GM21367 (cell line): Measurements from ENCODE around the gene VWCE.
"Not testable (repeated sequence)": the region's sequence is repeated elsewhere in the genome, so short reads cannot be mapped to it uniquely, and the experiment has no call there.

Experiments used
- ATAC-seq: cut with Tn5 transposase; IDR thresholded peaks from one replicate; pipeline ENCODE4 v1.9.1; 2021; ENCODE audit not compliant: unreplicated experiment

Gene VWCE

DNA sequence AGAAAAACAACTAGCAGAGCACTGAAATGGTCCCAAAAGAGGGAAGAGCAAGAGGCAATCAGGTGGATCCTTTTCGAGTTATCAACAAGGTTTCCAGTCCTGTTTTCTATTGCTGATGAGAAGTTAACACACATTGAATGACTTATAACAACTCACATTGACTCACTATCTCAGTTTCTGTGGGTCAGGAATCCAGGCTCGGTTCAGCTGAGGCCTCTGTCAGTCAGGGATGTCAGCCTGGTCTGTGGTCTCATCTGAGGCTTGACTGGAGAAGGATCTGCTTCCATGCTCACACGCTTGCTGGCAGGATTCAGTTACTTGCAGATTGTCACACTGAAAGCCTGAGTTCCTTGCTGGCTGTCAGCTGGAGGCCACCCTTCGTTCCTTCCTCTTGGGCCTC, 76.8 kb downstream of the VWCE start:
- not testable (repeated sequence) for ATAC-seq

DNA sequence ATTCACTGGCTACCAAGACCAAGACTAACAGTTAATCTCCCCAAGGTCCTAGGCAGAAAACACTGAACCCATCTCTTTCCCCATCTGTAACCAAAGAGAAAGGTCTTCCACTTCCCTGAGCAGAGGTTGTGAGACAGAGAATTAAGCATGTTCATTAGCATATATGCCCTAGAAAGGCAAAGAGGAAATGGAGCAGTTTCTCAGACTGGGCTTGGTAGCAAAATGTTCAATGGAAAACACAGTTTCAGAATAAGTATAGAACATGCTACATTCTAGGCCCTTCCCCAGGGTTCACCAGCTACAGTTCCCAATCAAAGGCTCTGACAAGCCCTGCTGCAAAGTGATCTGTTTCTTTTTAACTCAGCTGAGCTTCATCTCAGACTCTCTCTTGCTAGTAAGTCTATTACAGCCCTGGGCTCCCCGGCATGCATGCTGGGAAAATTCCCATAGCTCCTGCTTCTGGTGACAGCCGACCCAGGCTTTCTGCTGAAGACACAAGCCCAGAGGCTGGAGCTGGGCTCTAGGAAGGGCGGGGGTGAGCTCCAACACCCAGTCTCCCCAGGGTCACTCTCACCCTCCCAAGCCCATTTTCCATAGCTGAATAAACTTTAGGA, 81.3 kb downstream of the VWCE start:
- ATAC-seq, result not testable (repeated sequence)

DNA sequence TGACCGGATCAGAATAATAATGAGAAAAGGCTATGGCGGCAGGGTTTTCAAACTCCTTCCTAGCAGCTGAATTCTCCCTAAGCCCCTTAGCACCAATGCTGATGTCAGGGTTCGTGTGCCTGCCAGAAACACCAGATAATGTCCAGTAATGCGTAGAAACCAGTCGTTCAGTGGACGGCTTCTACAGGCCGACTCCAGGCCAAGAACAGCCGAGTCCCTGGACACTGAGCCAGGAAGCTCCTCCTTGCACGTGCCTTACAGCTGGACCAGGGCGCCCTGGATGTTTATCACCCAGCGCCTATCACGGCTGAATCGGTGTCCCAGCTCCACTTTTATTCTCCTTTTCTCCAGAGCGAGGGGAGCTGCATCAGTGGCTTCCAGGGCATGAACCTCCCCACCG, 82.9 kb downstream of the VWCE start:
- not testable (repeated sequence) for ATAC-seq

DNA sequence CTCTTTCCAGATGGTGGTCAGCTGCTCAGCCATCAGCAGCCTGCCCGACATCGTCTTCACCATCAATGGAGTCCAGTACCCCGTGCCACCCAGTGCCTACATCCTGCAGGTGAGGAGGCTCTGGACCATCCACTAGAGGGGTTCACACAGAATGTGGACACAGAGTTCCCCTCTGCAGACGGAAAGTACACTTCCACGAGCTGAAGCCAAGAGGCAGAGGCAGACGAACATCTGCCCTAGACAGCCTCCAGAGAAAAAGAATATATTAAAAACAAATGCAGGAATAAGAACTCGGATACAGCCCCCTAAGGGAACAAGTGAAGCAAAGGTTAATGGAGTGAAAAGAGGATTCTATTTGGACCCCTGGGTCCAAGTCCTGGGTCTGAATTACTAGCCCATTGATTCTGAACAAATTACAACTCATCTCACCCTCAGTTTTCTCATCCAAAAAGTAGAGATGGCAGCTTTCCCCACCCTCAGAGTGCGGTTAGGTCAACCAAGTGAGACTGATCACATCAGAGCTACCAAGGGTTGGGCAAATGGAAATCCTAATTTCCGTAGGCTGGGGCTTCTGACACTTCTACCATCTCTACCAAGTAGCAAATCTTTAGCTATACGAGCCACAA, 83.7 kb downstream of the VWCE start:
- not testable (repeated sequence) for ATAC-seq

DNA sequence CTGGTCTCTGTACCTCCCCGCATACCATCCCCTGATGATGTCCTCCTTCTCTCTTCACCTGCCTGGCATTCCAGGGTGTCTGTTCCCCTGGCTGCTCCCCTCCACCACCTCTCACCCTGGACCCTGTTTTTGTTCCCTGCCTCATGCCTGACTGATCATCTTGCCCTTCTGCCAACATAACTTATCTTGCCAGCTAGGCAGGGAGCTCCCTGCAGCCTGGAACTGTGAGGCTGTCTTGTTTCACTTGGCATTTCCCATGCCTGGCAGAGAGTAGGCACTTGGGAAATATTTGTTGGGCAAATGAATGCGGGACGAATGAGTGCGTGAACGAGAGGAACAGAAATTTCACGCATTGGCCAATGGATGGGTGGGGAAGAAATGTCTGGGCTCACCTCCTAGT, 84.5 kb downstream of the VWCE start:
- ATAC-seq, result not testable (repeated sequence)
